HEK293 (cell line): ENCODE results near the gene BDH1.

ENCODE experiments used
- CTCF ChIA-PET: fragments of 350-600 bp; formaldehyde crosslinking; extraction: SDS; loops from one replicate; lab custom pipeline; 2021; ENCODE audit warnings: antibody characterized with exemption; lab: Yijun Ruan, JAX
- POLR2A ChIA-PET: fragments of 300-600 bp; formaldehyde crosslinking; extraction: SDS; loops from one replicate; lab custom pipeline; 2020; ENCODE audit warnings: antibody characterized with exemption, inconsistent platforms; lab: Yijun Ruan, JAX
- H3K27ac ChIP-seq: fragments of 200-500 bp; sonication (Bioruptor generic); 2 replicates; pipeline ENCODE4 v1.5.1; 2014; ENCODE audit warnings: low read depth, low read length, control low read depth, inconsistent platforms; ENCODE audit errors: extremely low read depth
- H3K36me3 ChIP-seq, 2 experiments: fragments of 200-500 bp in 1 of 2; sonication (Bioruptor generic) in 1 of 2; 1 replicate in 1 of 2; 2 replicates in 1 of 2; pipeline ENCODE4 v1.5.1; 2014 to 2017; ENCODE audit warnings: inconsistent platforms in 2 of 2, low read length in 2 of 2; ENCODE audit not compliant: control insufficient read depth in 2 of 2, insufficient read depth in 1 of 2
- H3K4me1 ChIP-seq: fragments of 200-500 bp; sonication (Bioruptor generic); 2 replicates; pipeline ENCODE4 v1.5.1; 2014; ENCODE audit warnings: mild to moderate bottlenecking, low read length, inconsistent platforms; ENCODE audit not compliant: control insufficient read depth, insufficient read depth
- H3K4me3 ChIP-seq: 2 replicates; pipeline ENCODE4 v1.5.1; 2011; ENCODE audit warnings: low read depth, mild to moderate bottlenecking, control low read depth, low read length, moderate library complexity
- H3K9me3 ChIP-seq: fragments of 200-500 bp; sonication (Bioruptor generic); 2 replicates; pipeline ENCODE4 v1.5.1; 2014; ENCODE audit warnings: low read depth, low read length, inconsistent platforms; ENCODE audit not compliant: control insufficient read depth, insufficient read depth
- KLF9 ChIP-seq: fragments of 450-650 bp; formaldehyde crosslinking; IDR thresholded peaks from 2 replicates; pipeline ENCODE4 v1.5.1; 2016; ENCODE audit warnings: missing biosample characterization, missing genetic modification characterization, low read depth
- MZF1 ChIP-seq: fragments of 450-650 bp; formaldehyde crosslinking; IDR thresholded peaks from 2 replicates; pipeline ENCODE4 v1.5.1; 2017; ENCODE audit warnings: missing biosample characterization, missing genetic modification characterization, borderline replicate concordance
- OSR2 ChIP-seq: fragments of 450-650 bp; formaldehyde crosslinking; IDR thresholded peaks from 2 replicates; pipeline ENCODE4 v1.5.1; 2016; ENCODE audit warnings: missing biosample characterization, missing genetic modification characterization
- REST ChIP-seq: fragments of 450-650 bp; formaldehyde crosslinking; IDR thresholded peaks from 2 replicates; pipeline ENCODE4 v1.5.1; 2016; ENCODE audit warnings: missing biosample characterization, missing genetic modification characterization
- TRIM28 ChIP-seq: IDR thresholded peaks from 2 replicates; pipeline ENCODE4 v1.6.1; 2011; ENCODE audit warnings: low read length, control low read depth, borderline replicate concordance
- ZBTB7A ChIP-seq: fragments of 450-650 bp; formaldehyde crosslinking; IDR thresholded peaks from 2 replicates; pipeline ENCODE4 v1.5.1; 2016; ENCODE audit warnings: low read depth, missing biosample characterization, missing genetic modification characterization
- ZFP41 ChIP-seq: fragments of 450-650 bp; formaldehyde crosslinking; IDR thresholded peaks from 2 replicates; pipeline ENCODE4 v1.5.1; 2016; ENCODE audit warnings: missing biosample characterization, missing genetic modification characterization, borderline replicate concordance
- ZNF133 ChIP-seq: fragments of 450-650 bp; formaldehyde crosslinking; IDR thresholded peaks from 2 replicates; pipeline ENCODE4 v1.5.1; 2016; ENCODE audit warnings: missing biosample characterization, missing genetic modification characterization
- ZNF146 ChIP-seq: fragments of 450-650 bp; formaldehyde crosslinking; IDR thresholded peaks from 2 replicates; pipeline ENCODE4 v1.5.1; 2016; ENCODE audit warnings: missing biosample characterization, missing genetic modification characterization
- ZNF16 ChIP-seq: fragments of 450-650 bp; formaldehyde crosslinking; IDR thresholded peaks from 2 replicates; pipeline ENCODE4 v1.5.1; 2016; ENCODE audit warnings: low read depth, missing biosample characterization, missing genetic modification characterization
- ZNF184 ChIP-seq: fragments of 450-650 bp; IDR thresholded peaks from 2 replicates; pipeline ENCODE4 v1.5.1; 2018; ENCODE audit warnings: missing biosample characterization, mild to moderate bottlenecking, missing genetic modification characterization
- ZNF23 ChIP-seq: fragments of 450-650 bp; formaldehyde crosslinking; IDR thresholded peaks from 2 replicates; pipeline ENCODE4 v1.5.1; 2016; ENCODE audit warnings: missing biosample characterization, missing genetic modification characterization, borderline replicate concordance
- ZNF26 ChIP-seq: fragments of 450-650 bp; formaldehyde crosslinking; IDR thresholded peaks from 2 replicates; pipeline ENCODE4 v1.5.1; 2016; ENCODE audit warnings: missing biosample characterization, missing genetic modification characterization
- ZNF280D ChIP-seq: fragments of 450-650 bp; formaldehyde crosslinking; IDR thresholded peaks from 2 replicates; pipeline ENCODE4 v1.5.1; 2016; ENCODE audit warnings: missing biosample characterization, missing genetic modification characterization
- ZNF341 ChIP-seq: fragments of 450-650 bp; formaldehyde crosslinking; IDR thresholded peaks from 2 replicates; pipeline ENCODE4; 2016; ENCODE audit warnings: low read depth, missing biosample characterization, missing genetic modification characterization
- ZNF521 ChIP-seq: fragments of 450-650 bp; formaldehyde crosslinking; IDR thresholded peaks from 2 replicates; pipeline ENCODE4 v1.5.1; 2017; ENCODE audit warnings: missing biosample characterization, mild to moderate bottlenecking, missing genetic modification characterization
- ZNF548 ChIP-seq: fragments of 450-650 bp; formaldehyde crosslinking; IDR thresholded peaks from 2 replicates; pipeline ENCODE4 v1.5.1; 2016; ENCODE audit warnings: missing biosample characterization, missing genetic modification characterization
- ZNF621 ChIP-seq: fragments of 450-650 bp; formaldehyde crosslinking; IDR thresholded peaks from 2 replicates; pipeline ENCODE4 v1.5.1; 2017; ENCODE audit warnings: missing biosample characterization, missing genetic modification characterization
- ZNF626 ChIP-seq: fragments of 450-650 bp; sonication (Bioruptor Pico); formaldehyde crosslinking; IDR thresholded peaks from 2 replicates; pipeline ENCODE4 v1.5.1; 2018; ENCODE audit warnings: missing biosample characterization, missing genetic modification characterization, inconsistent platforms
- ZNF747 ChIP-seq: fragments of 450-650 bp; formaldehyde crosslinking; IDR thresholded peaks from 2 replicates; pipeline ENCODE4 v1.5.1; 2016; ENCODE audit warnings: missing biosample characterization, missing genetic modification characterization
- ZNF768 ChIP-seq: fragments of 450-650 bp; formaldehyde crosslinking; IDR thresholded peaks from 2 replicates; pipeline ENCODE4 v1.5.1; 2018; ENCODE audit warnings: missing biosample characterization, mild to moderate bottlenecking, missing genetic modification characterization
- ZSCAN4 ChIP-seq: fragments of 450-650 bp; formaldehyde crosslinking; IDR thresholded peaks from 2 replicates; pipeline ENCODE4 v1.5.1; 2017; ENCODE audit warnings: missing biosample characterization, missing genetic modification characterization

BDH1 gene

GRCh38 chr3:197503652-197504051, 52.1 kb downstream of the BDH1 start:
- ChIA-PET CTCF (interaction anchor here (3.5 kb wide), 1 partner anchor 246 kb away, joined by 17 read pairs; no protein-coding TSS in a partner anchor), POLR2A (no interaction called here)
- Histone ChIP-seq H3K36me3 (no peaks in the 10 kb centered on the region), H3K27ac (no peak overlapping the region), H3K4me3 (no peak overlapping the region), H3K4me1 (no peaks in the 10 kb centered on the region), H3K9me3 (no peaks in the 10 kb centered on the region)
- TF ChIP-seq ZFP41: no peak
- no peak for TF ChIP-seq ZSCAN4
- TF ChIP-seq MZF1 (tag by site-specific recombination): no peak
- no peak for TF ChIP-seq ZNF768 (tag by site-specific recombination)
- TF ChIP-seq ZNF280D: no peak

GRCh38 chr3:197501879-197502620, 53.7 kb downstream of the BDH1 start:
- TF ChIP-seq ZNF626 (tag by site-specific recombination) (no peak), ZNF146 (no peak), ZNF184 (no peak), REST (no peak), ZNF26 (tag by site-specific recombination) (no peak), ZNF341 (no peak), ZBTB7A (tag by site-specific recombination) (no peak), ZNF747 (tag by site-specific recombination) (no peak), ZNF23 (tag by site-specific recombination) (no peak), ZNF133 (tag by site-specific recombination) (no peak), ZNF548 (tag by site-specific recombination) (no peak), KLF9 (tag by site-specific recombination) (no peak), ZNF16 (tag by site-specific recombination) (no peak), ZNF280D (no peak), ZNF621 (tag by site-specific recombination) (no peak), TRIM28 (no peak), ZNF521 (tag by site-specific recombination) (no peak), OSR2 (tag by site-specific recombination) (no peak)
- POLR2A ChIA-PET: no interaction called here
- Histone ChIP-seq H3K4me1 (no peaks in the 10 kb centered on the region), H3K36me3 (no peaks in the 10 kb centered on the region), H3K27ac (no peak overlapping the region), H3K4me3 (no peak overlapping the region), H3K9me3 (no peaks in the 10 kb centered on the region)
- CTCF ChIA-PET: interaction anchor here (0.6 to 3.5 kb wide), 8 partner anchors 8 to 869 kb away, joined by 3 to 17 read pairs (median 4); no protein-coding TSS in a partner anchor
